Osteocyte (in vitro differentiated cells): ENCODE data around the gene TBXAS1. TPM values are rescaled to one million over a fixed set of nuclear protein-coding genes. Genes with fewer than 3 reads are reported as not detected.

Source experiments
- DNase-seq: peaks from one replicate; pipeline ENCODE4 v3.0.0; 2021; ENCODE audit warnings: mixed read lengths; ENCODE audit not compliant: unreplicated experiment; ENCODE audit errors: extremely low spot score
- H3K27ac Mint-ChIP-seq: one replicate; pipeline ENCODE4 v1.8.0; 2021; ENCODE audit warnings: mild to moderate bottlenecking, mixed read lengths; ENCODE audit not compliant: unreplicated experiment
- H3K27me3 Mint-ChIP-seq: one replicate; pipeline ENCODE4 v1.8.0; 2021; ENCODE audit warnings: mixed read lengths; ENCODE audit not compliant: unreplicated experiment
- H3K36me3 Mint-ChIP-seq: one replicate; pipeline ENCODE4 v1.8.0; 2021; ENCODE audit warnings: mixed read lengths; ENCODE audit not compliant: unreplicated experiment
- H3K4me1 Mint-ChIP-seq: one replicate; pipeline ENCODE4 v1.8.0; 2021; ENCODE audit warnings: mixed read lengths; ENCODE audit not compliant: unreplicated experiment
- H3K4me3 Mint-ChIP-seq: one replicate; pipeline ENCODE4 v1.8.0; 2021; ENCODE audit warnings: mild to moderate bottlenecking, moderate library complexity, mixed read lengths; ENCODE audit not compliant: unreplicated experiment
- H3K9me3 Mint-ChIP-seq: one replicate; pipeline ENCODE4 v1.8.0; 2021; ENCODE audit warnings: mixed read lengths; ENCODE audit not compliant: unreplicated experiment
- CTCF ChIP-seq: fragments of 200-600 bp; sonication (generic); IDR thresholded peaks from 2 replicates; pipeline ENCODE4 v1.5.0; 2021; ENCODE audit warnings: antibody characterized with exemption, mild to moderate bottlenecking, moderate library complexity
- total RNA-seq: library from RNA; stranded (reverse); gene quantifications from 2 replicates; pipeline ENCODE4 v1.2.1, GENCODE V29; 2021

Gene TBXAS1
- total RNA-seq, 1 donor from 2014 or later: 3.5 TPM

- TF ChIP-seq CTCF: no peak
- DNase-seq: no peak
These were observed 57.1 kb downstream of the TBXAS1 start for GRCh38 chr7:139886206-139886605.

DNA sequence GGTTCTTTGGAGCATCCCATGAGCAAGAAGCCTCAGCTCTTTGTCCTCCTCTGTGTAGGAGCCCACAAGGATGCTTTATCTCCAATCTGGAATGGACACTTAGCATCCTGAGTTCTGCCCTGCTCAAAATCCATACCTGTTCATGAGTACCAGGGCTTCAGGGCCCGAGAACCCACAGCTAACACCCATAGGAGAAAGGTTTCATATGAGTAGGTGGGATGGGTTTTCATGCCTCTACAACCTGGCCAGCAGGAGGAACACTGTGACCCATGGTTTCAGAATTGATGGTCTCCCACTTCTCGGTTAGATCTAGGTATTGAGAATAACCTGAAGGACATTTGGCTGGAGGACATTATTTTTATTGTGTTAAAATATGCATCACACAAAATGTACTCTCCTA, 57.8 kb downstream of the TBXAS1 start:
- H3K27ac Mint-ChIP-seq: no peak overlapping the region
- H3K4me1 Mint-ChIP-seq: no peaks in the 10 kb centered on the region
- no peak for TF ChIP-seq CTCF
- no peak overlapping the region for H3K4me3 Mint-ChIP-seq
- no peak for DNase-seq
- H3K9me3 Mint-ChIP-seq: peaks cover 5% of the 10 kb centered on the region
- H3K36me3 Mint-ChIP-seq: no peaks in the 10 kb centered on the region
- H3K27me3 Mint-ChIP-seq: peaks cover 19% of the 10 kb centered on the region

More at GRCh38 chr7:139886206-139886605, 57.1 kb downstream of the TBXAS1 start:
- Mint-ChIP-seq H3K4me1 (no peaks in the 10 kb centered on the region), H3K27me3 (peaks cover 19% of the 10 kb centered on the region), H3K9me3 (peaks cover 5% of the 10 kb centered on the region), H3K27ac (no peak overlapping the region), H3K36me3 (no peaks in the 10 kb centered on the region), H3K4me3 (no peak overlapping the region)

DNA sequence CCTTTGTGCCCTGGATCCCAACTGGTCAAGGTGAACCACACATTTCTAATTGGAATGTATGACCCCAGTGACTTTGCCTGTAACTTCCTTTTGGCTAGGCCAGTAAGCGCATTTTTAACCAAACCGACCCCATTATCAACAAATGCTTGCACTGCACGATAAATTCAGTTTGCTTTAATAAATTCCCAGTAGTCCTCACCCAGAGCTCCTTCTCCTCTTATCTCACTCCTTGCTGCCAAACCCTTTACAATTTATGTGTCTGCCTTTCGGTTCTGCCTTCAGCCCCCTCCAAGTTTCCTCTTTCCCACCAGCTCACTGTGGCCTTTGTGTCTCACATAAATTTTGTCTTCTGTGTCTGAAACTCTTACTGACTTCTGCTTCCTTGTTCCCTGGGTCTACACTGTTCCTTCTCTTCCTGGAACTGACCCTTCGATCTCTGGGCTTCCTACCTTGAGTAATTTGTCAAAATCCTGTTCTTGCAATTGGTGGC, 59.0 kb downstream of the TBXAS1 start:
- DNase-seq: no peak
- H3K4me1 Mint-ChIP-seq: peaks cover 3% of the 10 kb centered on the region
- peaks cover 5% of the 10 kb centered on the region for H3K9me3 Mint-ChIP-seq
- H3K27ac Mint-ChIP-seq: no peak overlapping the region
- no peak for TF ChIP-seq CTCF
- H3K27me3 Mint-ChIP-seq: peaks cover 19% of the 10 kb centered on the region
- H3K36me3 Mint-ChIP-seq: no peaks in the 10 kb centered on the region
- H3K4me3 Mint-ChIP-seq: no peak overlapping the region

DNA sequence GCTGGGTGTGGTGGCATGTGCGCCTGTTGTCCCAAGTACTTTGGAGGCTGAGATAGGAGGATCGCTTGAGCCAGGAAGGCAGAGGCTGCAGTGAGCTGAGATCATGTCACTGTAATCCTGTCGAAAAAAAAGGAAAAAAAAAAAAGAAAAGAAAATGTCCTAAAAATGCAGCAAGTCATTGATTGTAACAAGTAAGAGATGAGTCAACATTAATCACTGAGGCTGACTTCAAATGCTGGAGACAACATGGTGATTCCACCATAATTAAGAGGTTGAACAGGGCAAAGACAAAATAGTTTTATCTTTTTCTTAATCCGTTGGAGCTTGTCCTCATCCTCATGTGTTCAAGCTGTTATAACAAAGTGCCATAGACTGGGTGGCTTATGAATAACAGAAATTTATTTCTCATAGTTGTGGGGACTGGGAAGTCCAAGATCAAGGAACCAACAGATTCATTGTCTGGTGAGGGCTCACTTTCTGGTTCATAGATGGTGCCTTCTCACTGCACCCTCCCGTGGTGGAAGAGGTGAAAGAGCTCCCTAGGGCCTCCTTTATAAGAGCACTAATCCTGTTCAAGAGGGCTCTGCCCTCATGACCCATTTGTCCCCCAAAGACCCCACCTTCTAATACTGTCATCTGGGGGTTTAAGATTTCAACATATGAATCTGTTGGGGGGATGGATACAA, 60.3 kb downstream of the TBXAS1 start:
- peaks cover 19% of the 10 kb centered on the region for H3K27me3 Mint-ChIP-seq
- DNase-seq: no peak
- no peak overlapping the region for H3K4me3 Mint-ChIP-seq
- H3K36me3 Mint-ChIP-seq: no peaks in the 10 kb centered on the region
- peaks cover 5% of the 10 kb centered on the region for H3K9me3 Mint-ChIP-seq
- peaks cover 16% of the 10 kb centered on the region for H3K4me1 Mint-ChIP-seq
- no peak overlapping the region for H3K27ac Mint-ChIP-seq
- TF ChIP-seq CTCF: no peak

- no peak overlapping the region for H3K27ac Mint-ChIP-seq
- TF ChIP-seq CTCF: no peak
- DNase-seq: no peak
- peaks cover 7% of the 10 kb centered on the region for H3K27me3 Mint-ChIP-seq
- H3K36me3 Mint-ChIP-seq: no peaks in the 10 kb centered on the region
- peaks cover 5% of the 10 kb centered on the region for H3K9me3 Mint-ChIP-seq
- H3K4me3 Mint-ChIP-seq: no peak overlapping the region
- H3K4me1 Mint-ChIP-seq: peaks cover 20% of the 10 kb centered on the region
These were observed 64.4 kb downstream of the TBXAS1 start for GRCh38 chr7:139893461-139893860.
